Nephron progenitor cell (in vitro differentiated cells): ENCODE results near the gene CDH4.

Experiments used
- DNase-seq: peaks from one replicate; pipeline ENCODE4 v3.0.0; 2021
- H3K27ac Mint-ChIP-seq: 2 replicates; pipeline ENCODE4 v1.8.0; 2021; ENCODE audit warnings: mild to moderate bottlenecking, moderate library complexity, mixed read lengths
- H3K27me3 Mint-ChIP-seq: 2 replicates; pipeline ENCODE4 v1.8.0; 2021; ENCODE audit warnings: mild to moderate bottlenecking, low read depth, mixed read lengths; ENCODE audit not compliant: poor library complexity
- H3K36me3 Mint-ChIP-seq: 2 replicates; pipeline ENCODE4 v1.8.0; 2021; ENCODE audit warnings: low read depth, mixed read lengths
- H3K4me1 Mint-ChIP-seq: 2 replicates; pipeline ENCODE4 v1.8.0; 2021; ENCODE audit warnings: mixed read lengths
- H3K4me3 Mint-ChIP-seq: 2 replicates; pipeline ENCODE4 v1.8.0; 2021; ENCODE audit warnings: mild to moderate bottlenecking, moderate library complexity, mixed read lengths
- H3K9me3 Mint-ChIP-seq: 2 replicates; pipeline ENCODE4 v1.8.0; 2021; ENCODE audit warnings: mild to moderate bottlenecking, moderate library complexity, mixed read lengths
- TF ChIP-seq, protein P1 (sequence below): fragments of 200-600 bp; sonication (generic); IDR thresholded peaks from 2 replicates; pipeline ENCODE4 v1.5.0; 2021; ENCODE audit warnings: antibody characterized with exemption

The CDH4 gene

GRCh38 chr20:61262036-61262435 is 10.0 kb downstream of the CDH4 start:
- Mint-ChIP-seq H3K27me3 (peaks cover 28% of the 10 kb centered on the region), H3K27ac (no peak overlapping the region), H3K4me3 (no peak overlapping the region), H3K4me1 (peaks cover 7% of the 10 kb centered on the region), H3K9me3 (peaks cover 19% of the 10 kb centered on the region), H3K36me3 (peaks cover 14% of the 10 kb centered on the region)
- DNase-seq = no peak
- TF ChIP-seq, protein P1, sequence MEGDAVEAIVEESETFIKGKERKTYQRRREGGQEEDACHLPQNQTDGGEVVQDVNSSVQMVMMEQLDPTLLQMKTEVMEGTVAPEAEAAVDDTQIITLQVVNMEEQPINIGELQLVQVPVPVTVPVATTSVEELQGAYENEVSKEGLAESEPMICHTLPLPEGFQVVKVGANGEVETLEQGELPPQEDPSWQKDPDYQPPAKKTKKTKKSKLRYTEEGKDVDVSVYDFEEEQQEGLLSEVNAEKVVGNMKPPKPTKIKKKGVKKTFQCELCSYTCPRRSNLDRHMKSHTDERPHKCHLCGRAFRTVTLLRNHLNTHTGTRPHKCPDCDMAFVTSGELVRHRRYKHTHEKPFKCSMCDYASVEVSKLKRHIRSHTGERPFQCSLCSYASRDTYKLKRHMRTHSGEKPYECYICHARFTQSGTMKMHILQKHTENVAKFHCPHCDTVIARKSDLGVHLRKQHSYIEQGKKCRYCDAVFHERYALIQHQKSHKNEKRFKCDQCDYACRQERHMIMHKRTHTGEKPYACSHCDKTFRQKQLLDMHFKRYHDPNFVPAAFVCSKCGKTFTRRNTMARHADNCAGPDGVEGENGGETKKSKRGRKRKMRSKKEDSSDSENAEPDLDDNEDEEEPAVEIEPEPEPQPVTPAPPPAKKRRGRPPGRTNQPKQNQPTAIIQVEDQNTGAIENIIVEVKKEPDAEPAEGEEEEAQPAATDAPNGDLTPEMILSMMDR = no peak

- DNase-seq = no peak
- no peak overlapping the region for H3K27ac Mint-ChIP-seq
- H3K27me3 Mint-ChIP-seq = peaks cover 28% of the 10 kb centered on the region
- H3K4me1 Mint-ChIP-seq = peaks cover 10% of the 10 kb centered on the region
- peaks cover 19% of the 10 kb centered on the region for H3K9me3 Mint-ChIP-seq
- TF ChIP-seq, protein P1 = no peak
- no peak overlapping the region for H3K4me3 Mint-ChIP-seq
- peaks cover 11% of the 10 kb centered on the region for H3K36me3 Mint-ChIP-seq
Observed at GRCh38 chr20:61262514-61262913, 10.5 kb downstream of the CDH4 start.

- peaks cover 19% of the 10 kb centered on the region for H3K9me3 Mint-ChIP-seq
- H3K4me3 Mint-ChIP-seq = no peak overlapping the region
- peaks cover 11% of the 10 kb centered on the region for H3K36me3 Mint-ChIP-seq
- H3K27ac Mint-ChIP-seq = no peak overlapping the region
- peaks cover 11% of the 10 kb centered on the region for H3K4me1 Mint-ChIP-seq
- H3K27me3 Mint-ChIP-seq = peaks cover 28% of the 10 kb centered on the region
- DNase-seq = peak; percentile 63
- TF ChIP-seq, protein P1 = peak; percentile 77
Observed at GRCh38 chr20:61263084-61263695, 11.1 kb downstream of the CDH4 start.

DNA sequence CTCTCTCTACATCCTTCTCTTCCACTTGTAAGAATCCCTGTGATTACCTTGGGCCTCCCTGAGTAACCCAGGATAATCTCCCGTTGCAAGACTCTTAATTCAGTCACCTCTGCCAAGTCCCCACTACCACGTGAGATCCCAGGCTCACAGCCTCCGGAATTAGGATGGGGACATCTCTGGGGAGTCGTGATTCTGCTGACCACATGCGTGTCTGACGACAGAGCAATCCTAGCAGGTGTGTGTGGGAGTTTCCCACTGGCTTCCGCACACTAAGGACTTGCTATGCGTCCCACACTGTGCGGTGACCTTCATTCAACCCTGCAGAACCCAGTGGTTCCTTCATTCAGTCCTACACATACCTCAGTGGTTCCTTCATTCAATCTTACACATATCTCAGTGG is 11.9 kb downstream of the CDH4 start:
- Mint-ChIP-seq H3K4me3 (no peak overlapping the region), H3K27ac (no peak overlapping the region), H3K27me3 (peaks cover 28% of the 10 kb centered on the region), H3K36me3 (peaks cover 8% of the 10 kb centered on the region), H3K9me3 (peaks cover 14% of the 10 kb centered on the region), H3K4me1 (peaks cover 11% of the 10 kb centered on the region)
- DNase-seq = no peak
- TF ChIP-seq, protein P1 = no peak

GRCh38 chr20:61267241-61267640 is 15.2 kb downstream of the CDH4 start:
- H3K27ac Mint-ChIP-seq = no peak overlapping the region
- H3K4me1 Mint-ChIP-seq = peaks cover 33% of the 10 kb centered on the region
- peaks cover 8% of the 10 kb centered on the region for H3K36me3 Mint-ChIP-seq
- H3K9me3 Mint-ChIP-seq = peaks cover 8% of the 10 kb centered on the region
- H3K27me3 Mint-ChIP-seq = peaks cover 10% of the 10 kb centered on the region
- no peak overlapping the region for H3K4me3 Mint-ChIP-seq
- DNase-seq = no peak
- TF ChIP-seq, protein P1 = no peak

DNA sequence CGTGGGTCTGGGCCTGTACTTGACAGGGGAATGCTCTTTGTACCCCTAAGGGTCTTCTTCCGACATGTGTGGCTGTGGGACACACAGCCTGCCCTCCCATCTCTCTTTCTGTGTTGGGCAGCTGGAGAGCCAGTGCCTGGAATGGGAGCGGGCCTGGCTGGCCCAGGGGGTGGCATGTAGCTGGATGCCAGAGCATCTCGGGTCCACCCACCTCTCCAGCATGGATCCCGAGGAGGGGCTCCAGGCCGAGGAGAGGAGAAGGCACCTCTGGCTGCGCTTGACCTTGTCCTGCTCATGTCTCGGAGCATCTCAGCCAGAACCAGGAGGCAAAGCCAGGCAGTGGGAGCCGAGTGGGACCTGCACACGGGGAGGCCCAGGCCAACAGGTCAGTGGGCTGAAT is 16.0 kb downstream of the CDH4 start:
- Mint-ChIP-seq H3K27ac (no peak overlapping the region), H3K27me3 (peaks cover 6% of the 10 kb centered on the region), H3K9me3 (peaks cover 8% of the 10 kb centered on the region), H3K4me1 (peaks cover 36% of the 10 kb centered on the region), H3K4me3 (no peak overlapping the region), H3K36me3 (peaks cover 8% of the 10 kb centered on the region)
- no peak for DNase-seq
- TF ChIP-seq, protein P1 = no peak
